Activated T-cell treated with anti-CD3 and anti-CD28 coated beads, Interleukin-2, amount 50 U/mL, for 48 hours (primary cell): Measurements from ENCODE around the gene ZBTB16.

Source experiments
- DNase-seq, 2 experiments: peaks; one replicate each; pipeline ENCODE4 v3.0.0-alpha.2; 2020

The ZBTB16 gene

DNA sequence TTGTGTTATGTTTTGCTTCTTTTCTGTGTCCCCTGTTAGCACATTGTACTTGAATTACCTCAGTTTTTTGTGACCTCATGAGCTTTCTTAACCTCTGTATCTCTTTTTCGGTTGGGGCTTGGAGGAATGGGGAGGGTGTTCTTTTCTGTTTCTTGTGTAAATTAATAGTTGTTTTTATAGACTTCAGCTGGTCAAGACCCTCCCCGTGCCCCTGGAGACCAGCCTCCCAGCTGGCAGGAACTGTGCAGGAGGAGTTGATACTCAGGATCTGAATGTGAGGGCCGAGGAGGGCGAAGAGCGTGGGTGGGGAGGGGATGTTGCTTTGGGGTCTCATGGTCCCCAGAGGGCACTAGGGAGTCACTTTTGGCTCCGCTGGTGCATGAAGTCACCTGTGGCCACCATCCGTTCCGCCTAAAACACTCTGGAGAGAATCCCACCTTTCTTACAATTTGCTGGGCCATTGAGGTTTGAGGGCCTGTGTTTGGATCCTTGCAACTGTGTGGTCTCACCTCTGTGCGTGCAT lies 192.4 kb downstream of the ZBTB16 start:
- no peak for DNase-seq

DNA sequence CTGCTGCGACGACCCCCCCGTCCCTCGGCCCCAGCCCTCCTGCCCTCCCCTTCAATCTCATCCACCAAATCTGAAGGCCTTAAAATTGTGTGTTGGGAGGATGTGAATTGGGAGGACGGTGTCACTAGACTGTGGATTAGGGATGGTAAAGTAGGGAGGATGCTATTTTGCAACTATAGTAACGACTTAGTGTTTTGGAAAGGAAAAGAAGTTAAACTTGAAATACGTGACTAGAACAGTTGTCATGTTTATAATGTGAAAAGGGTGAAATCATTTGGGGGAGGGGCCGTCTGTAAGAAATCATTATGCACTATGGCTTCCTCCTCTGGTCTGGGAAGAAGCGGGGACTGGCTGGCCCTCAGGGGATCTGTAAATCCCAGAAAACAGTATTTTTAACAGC lies 193.3 kb downstream of the ZBTB16 start:
- DNase-seq, result no peak

DNA sequence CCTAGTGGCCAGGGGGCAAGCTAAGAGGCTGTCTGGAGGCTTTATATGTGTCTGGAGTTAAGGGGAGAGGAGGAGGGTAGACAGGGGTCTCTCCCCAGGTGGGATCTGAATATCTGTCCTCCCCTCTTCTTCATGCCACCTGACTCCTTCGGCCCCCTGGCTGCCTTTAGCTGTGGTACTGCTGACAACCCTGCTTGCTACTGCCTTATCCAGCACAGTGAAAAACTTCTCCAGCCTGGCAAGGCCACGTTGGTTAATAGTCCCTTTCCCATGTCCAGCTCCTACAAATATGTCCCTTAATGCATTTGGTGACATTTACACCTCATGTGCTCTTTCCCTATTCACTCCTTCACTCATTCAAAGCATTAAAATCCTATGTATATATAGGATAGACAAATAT lies 194.3 kb downstream of the ZBTB16 start:
- no peak for DNase-seq

DNA sequence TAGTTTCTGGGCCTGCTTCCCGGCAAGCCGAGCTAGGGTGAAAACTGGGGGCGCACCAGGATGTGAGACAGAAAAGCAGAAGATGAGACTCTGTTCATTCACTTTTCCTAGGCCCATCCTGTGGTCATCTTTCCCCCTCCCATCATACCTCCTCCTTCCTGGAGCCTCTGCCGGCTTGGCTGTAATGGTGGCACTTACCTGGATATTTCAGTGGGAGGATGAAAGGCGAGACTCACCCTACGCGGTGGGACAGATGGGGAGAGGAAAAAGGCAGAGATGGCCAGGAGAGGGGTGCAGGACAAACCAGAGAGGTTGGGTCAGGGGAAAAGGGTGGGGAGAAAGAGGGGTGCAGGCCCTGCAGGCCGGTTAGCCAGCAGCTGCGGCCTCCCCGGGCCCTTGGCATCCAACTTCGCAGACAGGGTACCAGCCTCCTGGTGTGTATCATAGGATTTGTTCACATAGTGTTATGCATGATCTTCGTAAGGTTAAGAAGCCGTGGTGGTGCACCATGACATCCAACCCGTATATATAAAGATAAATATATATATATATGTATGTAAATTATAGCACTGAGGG lies 195.1 kb downstream of the ZBTB16 start:
- DNase-seq, result no peak

DNA sequence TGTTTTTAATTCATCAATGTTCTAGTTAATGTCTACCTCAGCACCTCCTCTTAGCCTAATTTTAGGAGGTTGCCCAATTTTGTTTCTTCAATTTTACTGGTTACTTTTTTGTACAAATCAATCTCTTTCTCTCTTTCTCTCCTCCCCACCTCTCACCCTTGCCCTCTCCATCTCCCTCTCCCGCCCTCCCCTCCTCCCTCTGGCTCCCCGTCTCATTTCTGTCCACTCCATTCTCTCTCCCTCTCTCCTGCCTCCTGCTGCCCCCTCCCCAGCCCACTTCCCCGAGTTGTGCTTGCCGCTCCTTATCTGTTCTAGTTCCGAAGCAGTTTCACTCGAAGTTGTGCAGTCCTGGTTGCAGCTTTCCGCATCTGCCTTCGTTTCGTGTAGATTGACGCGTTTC lies 195.8 kb downstream of the ZBTB16 start:
- no peak for DNase-seq

DNA sequence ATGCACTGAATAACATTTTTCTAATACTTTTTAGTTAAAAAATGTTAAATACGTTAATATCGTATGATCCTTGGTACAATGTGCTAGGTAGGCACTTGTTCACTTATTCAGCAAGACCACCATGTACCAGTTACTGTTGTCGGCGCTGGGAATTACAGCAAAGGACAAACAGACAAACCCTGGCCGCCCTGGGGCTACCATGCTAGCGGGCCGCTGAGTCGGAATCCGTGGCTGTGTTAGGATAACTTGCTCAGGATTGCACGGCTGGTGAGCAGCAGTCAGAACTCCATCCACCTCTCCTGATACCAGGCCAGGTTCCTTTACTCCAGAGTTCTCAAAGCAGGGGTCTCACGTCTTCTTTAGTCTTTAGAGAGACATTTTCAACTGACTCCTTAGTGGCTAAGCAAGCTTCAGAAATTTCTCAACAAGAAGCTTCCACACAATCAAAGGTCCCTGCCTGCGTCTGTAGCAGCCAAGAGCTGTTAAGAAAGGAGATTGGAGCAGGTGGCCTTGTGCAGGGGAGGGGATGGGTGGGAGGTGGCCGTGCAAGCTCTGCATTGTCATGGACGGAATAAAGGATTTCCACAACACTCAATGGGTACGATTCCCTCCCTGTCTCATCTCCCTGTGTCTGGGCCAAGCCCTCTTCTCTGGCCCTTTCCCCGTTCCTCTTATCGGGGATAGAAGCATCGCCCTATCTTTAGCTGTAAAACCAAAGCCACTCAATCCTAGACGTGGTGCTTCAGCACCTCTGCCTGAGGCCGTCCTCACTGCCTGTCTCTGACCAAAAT lies 196.9 kb downstream of the ZBTB16 start:
- DNase-seq, result no peak

GRCh38 chr11:114256967-114257286 lies 197.4 kb downstream of the ZBTB16 start:
- no peak for DNase-seq

DNA sequence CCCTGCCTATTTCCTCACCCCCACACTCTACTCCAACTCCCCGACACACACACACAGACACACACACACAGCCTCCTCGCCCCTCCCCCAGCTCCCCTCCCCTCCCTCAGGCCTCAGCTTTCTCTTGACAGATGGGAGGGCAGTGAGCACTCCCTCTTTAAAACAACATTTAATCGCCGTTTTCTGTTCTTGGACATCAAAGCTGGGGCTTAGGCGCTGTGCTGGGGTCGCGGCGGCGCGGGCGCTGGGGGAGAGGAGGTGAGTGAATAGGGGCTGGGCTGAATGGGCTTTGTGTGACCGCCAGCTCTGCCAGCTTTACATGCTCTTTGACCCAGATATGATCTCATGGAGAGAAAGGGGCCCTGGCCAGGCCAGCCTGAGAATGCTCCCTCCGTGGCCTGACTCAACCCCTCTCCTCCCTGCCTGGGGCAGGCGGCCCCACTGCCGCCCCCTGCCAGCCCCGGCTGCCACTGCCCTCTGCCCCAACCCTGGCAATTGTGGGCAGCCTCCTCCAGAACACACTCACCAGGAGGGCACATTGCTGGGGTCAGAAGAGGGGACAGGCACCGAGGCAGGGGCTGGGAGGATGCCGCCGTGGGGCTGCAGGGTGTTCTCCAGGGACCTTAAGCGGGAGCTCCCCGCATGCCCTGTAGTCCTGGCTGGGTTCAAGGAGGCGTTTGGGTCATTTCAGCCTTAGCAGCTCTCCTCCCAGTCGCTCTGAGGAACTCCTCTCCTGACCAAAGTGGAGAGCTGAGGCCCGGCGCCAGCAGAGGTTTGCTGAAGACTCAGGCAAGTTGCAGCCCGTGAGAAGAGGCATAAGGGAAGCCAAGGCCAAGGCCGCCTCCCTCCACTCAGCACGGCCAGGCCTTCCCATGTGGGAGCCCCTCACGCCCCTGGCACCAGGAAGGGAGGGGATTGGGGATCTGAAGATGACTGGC lies 198.4 kb downstream of the ZBTB16 start:
- no peak for DNase-seq

- no peak for DNase-seq
Observed at GRCh38 chr11:114258696-114259095, 199.2 kb downstream of the ZBTB16 start.

DNA sequence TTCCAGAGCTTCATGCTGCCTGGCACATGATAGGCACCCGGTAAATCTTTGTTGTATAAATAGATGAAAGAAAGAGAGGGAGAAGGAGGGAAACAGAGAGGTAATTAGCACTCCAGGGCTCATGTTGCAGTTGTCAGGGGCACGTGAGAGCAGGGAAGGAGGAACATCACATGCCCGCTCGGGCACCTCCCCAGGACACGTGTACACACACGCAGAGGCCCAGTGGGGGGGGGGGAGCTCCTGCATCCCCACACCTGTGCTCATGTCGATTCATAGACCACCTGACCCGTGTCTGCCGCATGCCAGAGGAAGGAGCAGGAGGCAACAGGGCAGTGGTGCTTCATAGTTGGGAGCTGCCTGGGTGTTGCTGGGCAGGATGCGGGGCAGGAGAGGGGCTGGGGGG lies 199.6 kb downstream of the ZBTB16 start:
- DNase-seq, result no peak

DNA sequence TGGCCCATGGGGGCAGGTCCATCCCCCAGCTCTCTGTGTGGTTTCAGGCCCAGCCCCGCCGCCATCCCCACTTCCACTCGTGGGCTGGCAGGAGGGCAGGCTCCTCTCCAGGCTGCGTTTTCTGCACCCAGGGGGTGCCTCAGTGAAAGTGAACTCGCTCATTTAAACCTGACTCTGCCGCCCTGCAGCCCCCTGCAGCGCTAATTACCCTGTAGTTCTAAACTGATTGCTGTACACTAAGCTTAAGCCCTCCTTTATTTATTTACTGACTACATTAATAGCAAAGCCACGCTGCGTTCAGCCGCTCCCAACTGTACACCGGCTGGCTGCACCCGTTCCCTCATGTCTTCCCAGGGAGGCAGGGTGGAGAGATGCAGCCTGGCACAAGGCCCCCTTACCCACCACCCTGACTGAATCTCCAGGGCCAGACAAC lies 200.1 kb downstream of the ZBTB16 start:
- no peak for DNase-seq

- DNase-seq, result no peak
Observed at GRCh38 chr11:114260077-114260476, 200.6 kb downstream of the ZBTB16 start.

DNA sequence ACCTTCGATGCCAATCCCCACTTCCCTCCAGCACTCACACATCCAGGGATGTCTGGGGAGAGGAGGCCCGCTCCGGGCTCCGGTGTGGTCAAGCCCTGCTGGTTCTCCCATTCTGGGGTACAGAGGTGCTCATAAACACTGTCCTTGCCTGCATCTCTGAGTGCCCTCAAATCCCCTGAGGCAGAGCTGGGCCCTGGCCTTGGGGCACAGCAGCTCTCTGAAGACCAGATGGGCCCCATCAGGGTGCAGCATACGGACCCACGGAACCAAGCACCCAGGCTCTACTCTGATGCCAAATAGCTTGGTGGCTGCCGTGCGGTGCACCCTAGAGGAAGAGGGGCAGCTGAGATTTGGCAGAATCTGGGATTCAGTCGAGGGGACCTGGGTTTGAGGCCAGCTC lies 201.0 kb downstream of the ZBTB16 start:
- no peak for DNase-seq

DNA sequence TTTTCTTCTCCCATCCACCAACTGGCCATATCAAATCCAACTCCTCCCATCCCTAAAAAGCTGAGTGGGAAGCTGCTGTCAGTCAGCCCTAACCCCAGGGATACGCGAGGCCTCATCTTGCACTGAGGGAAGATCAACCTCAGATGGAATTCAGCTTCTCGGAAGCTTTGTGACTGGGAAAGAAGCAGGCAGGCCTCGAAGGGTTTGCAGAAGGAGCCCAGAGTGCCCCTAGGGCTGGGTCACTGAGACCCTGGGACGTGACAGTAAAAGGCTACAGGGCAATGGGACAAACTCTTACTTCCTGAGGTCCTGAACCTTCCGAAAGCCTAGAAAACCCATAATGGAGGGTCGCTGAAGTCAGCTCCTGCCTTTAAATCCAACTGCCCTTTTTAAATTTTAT lies 202.3 kb downstream of the ZBTB16 start:
- no peak for DNase-seq

DNA sequence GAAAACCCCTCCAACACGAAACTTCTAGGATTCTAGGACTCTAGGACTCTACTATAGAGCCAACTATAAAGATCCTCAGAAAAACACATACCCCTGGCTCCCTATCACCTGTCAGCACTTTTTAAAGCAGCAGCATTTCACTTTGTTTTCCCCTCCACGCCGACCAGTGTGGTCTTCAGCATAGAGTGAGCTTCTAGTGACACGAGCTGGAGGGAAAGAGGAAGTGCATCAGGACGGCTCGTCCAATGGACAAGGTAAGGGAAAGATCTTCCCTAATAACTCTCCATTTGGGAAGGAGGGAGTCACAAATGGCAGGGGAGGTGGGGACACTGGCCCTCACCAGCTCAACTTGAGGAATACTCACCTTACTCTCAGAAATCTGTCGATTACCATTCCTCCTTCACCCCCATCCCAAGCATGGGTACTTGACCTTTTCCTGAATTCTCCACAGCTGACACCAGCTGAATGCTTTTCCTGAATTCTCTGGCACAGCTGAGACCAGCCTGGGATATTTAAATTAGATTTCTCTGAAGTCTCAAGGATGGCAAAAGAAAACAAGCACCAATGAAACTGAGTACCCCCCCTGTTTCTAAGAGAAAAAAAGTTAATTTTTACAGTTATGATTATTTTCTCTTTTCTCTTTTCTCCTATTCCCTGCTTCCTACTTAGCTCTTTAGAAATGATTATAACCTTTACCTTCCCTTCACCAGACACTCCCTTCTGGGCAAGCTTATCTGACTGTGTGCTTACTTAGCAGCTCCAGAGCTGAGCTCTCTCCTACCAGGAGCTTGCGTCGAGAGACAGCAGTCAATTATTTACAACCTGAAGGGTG lies 203.4 kb downstream of the ZBTB16 start:
- DNase-seq, result no peak

DNA sequence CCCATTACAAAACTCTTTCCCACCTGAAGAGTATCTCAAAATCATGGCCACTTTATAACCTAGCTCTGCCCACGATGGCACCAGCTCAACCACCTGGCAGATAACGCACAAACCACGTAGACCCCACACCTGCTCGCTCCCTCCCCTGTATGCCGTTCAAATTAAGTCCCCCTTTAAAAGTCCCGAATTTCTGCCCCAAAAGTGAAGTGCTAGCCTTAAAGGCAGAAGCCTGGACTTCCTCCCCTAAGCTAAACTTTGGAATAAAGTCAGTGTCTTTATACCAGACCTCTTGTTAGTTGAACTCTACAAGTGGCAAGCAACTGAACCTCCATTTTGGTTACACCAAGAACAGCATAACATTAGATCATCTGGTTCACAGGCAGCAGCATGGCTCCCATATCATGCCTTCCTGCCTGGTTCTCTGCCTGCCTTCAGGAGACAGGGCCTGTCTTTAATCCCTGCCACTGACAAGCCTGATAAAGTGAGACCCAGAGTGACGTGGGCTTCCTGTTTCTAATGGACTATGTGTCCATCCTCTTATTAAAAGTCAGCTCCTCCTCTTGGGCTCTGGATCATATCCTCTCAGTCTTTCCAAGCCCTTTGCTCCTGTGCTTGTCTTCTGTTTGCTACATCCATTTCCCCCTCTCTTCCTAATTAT lies 204.1 kb downstream of the ZBTB16 start:
- no peak for DNase-seq

DNA sequence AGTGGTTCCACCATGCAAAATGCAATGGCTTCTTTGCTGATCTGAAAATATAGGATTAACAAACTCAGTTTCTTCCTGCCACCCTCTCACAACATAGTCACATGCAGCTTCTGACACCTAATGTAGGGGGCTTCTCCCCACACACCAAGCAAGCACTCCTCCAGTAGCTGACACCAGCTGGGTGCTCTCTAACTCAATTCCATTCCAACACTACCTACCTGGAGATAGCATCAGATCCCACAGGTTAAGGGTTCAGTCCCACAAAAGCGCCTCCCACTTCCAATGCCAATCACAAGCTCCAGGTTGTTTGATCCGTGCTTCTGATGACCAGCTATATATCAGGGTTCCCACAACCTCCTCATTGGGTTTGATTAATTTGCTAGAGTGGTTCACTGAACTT lies 204.9 kb downstream of the ZBTB16 start:
- DNase-seq, result no peak

DNA sequence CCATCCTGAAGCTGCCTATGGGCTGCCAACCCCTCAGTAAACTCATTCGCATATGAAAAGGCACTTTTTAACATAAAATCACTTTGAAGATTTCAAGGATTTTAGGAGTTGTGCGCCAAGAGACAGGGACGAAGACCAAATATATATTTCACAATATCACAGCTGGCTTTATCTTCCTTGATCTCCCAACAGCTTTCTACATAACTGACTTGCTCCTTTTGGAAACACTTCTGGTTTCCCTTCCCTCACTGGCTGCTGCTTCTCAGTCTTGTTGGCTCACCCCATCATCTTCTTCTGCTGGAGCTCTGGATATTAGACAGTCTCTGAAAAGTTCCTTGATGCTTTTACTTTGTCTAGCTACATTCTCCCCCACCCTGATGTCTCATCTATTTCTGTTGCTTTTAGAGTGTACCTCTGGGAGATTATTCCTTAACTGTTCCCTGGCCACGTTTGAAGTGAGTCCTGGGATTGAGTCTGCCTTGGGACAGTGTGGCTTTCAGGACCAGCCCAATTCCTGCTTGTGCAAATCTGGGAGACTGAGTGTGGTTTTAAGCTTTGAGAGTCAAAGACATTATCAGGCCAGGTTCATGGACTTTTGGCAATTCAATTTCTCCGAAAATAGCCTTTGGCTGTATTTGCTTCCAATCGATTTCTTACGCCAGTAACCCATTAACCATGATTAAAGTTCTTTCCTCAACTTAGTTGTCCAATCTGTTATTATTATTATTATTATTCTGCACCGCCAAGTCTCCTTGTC lies 205.8 kb downstream of the ZBTB16 start:
- no peak for DNase-seq

GRCh38 chr11:114269498-114269897 lies 210.0 kb downstream of the ZBTB16 start:
- no peak for DNase-seq

- no peak for DNase-seq
Observed at GRCh38 chr11:114270531-114271270, 211.2 kb downstream of the ZBTB16 start.

DNA sequence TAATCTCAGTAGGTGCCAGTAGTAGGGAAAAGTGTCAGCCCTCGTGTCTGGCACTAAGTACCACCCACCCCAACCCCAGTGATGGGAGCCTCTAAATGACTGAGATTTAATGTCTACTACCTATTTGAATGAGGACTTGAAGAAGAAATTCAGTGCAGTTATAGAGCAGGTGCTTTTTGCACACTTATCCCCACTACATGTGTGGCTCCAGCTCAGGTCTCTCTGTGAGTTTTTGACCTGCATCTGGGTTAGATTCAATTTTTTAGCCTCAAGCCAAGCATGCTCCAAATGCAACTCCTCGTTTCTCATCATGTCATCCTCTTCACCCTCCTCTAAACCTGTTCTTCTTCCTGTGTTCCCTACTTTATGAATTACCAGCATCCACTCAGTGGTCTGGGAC lies 211.8 kb downstream of the ZBTB16 start:
- DNase-seq, result no peak
